ENCODE data around the gene NEDD4L.

DNA sequence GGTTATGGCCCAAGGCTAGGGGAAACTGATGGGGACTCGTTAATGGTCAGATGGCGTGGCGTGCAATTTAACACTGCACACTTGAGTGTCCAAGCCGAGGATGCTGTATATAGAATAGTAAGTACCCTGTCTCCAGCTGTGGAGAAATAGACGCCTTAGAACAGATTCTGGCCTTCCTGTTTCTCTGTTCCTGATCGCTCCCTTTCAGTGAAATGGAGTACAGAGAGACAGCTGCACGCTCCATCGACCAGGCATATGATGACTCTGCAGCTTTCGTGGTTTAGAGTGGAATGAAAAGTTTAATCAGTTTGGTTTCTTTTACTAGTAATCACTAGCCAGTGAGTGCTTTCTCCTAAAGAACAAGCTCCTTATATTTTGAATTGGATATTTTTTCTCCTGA lies 213.4 kb downstream of the NEDD4L start:
- TF ChIP-seq, protein P1, sequence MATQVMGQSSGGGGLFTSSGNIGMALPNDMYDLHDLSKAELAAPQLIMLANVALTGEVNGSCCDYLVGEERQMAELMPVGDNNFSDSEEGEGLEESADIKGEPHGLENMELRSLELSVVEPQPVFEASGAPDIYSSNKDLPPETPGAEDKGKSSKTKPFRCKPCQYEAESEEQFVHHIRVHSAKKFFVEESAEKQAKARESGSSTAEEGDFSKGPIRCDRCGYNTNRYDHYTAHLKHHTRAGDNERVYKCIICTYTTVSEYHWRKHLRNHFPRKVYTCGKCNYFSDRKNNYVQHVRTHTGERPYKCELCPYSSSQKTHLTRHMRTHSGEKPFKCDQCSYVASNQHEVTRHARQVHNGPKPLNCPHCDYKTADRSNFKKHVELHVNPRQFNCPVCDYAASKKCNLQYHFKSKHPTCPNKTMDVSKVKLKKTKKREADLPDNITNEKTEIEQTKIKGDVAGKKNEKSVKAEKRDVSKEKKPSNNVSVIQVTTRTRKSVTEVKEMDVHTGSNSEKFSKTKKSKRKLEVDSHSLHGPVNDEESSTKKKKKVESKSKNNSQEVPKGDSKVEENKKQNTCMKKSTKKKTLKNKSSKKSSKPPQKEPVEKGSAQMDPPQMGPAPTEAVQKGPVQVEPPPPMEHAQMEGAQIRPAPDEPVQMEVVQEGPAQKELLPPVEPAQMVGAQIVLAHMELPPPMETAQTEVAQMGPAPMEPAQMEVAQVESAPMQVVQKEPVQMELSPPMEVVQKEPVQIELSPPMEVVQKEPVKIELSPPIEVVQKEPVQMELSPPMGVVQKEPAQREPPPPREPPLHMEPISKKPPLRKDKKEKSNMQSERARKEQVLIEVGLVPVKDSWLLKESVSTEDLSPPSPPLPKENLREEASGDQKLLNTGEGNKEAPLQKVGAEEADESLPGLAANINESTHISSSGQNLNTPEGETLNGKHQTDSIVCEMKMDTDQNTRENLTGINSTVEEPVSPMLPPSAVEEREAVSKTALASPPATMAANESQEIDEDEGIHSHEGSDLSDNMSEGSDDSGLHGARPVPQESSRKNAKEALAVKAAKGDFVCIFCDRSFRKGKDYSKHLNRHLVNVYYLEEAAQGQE (IDR thresholded peaks at IDR 0.05; ENCODE audit: low read depth, low read length), result no peak
- TF ChIP-seq RFX5 (IDR thresholded peaks at IDR 0.05; ENCODE audit: low read depth, low read length) (no peak), CTCF (IDR thresholded peaks at IDR 0.05 in 2 of 3, conservative IDR thresholded peaks at IDR 0.05 in 1 of 3; ENCODE audit: control insufficient read depth in 2 of 3, extremely low read depth in 1 of 3, insufficient read depth in 1 of 3, low read depth in 3 of 3, low read length in 3 of 3) (no peak), KAT2A (conservative IDR thresholded peaks at IDR 0.05; ENCODE audit: control insufficient read depth, low read depth, low read length) (no peak)
- TF ChIP-seq, protein P2, sequence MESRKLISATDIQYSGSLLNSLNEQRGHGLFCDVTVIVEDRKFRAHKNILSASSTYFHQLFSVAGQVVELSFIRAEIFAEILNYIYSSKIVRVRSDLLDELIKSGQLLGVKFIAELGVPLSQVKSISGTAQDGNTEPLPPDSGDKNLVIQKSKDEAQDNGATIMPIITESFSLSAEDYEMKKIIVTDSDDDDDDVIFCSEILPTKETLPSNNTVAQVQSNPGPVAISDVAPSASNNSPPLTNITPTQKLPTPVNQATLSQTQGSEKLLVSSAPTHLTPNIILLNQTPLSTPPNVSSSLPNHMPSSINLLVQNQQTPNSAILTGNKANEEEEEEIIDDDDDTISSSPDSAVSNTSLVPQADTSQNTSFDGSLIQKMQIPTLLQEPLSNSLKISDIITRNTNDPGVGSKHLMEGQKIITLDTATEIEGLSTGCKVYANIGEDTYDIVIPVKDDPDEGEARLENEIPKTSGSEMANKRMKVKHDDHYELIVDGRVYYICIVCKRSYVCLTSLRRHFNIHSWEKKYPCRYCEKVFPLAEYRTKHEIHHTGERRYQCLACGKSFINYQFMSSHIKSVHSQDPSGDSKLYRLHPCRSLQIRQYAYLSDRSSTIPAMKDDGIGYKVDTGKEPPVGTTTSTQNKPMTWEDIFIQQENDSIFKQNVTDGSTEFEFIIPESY (IDR thresholded peaks at IDR 0.05), result no peak
